Fibroblast of villous mesenchyme (primary cell): ENCODE data around the gene PRC1. TPM values are rescaled to one million over a fixed set of nuclear protein-coding genes. Genes with fewer than 3 reads are reported as not detected.

ENCODE experiments used
- DNase-seq: peaks from one replicate; pipeline ENCODE4 v3.0.0-alpha.2; 2010; ENCODE audit warnings: low read depth
- H3K4me3 ChIP-seq: 2 replicates; pipeline ENCODE4 v1.5.1; 2011; ENCODE audit warnings: low read depth, mild to moderate bottlenecking, low read length
- CTCF ChIP-seq: IDR thresholded peaks from 2 replicates; pipeline ENCODE4 v1.5.1; 2012; ENCODE audit warnings: low read depth, mild to moderate bottlenecking, low read length; ENCODE audit not compliant: insufficient read depth
- total RNA-seq: library from RNA; depleted of rRNA; stranded (reverse); fragments of >200 nt; gene quantifications from 2 replicates; pipeline ENCODE4 v1.2.3, GENCODE V29; 2012

Gene PRC1
- total RNA-seq, 1 donor = 113 TPM

DNA sequence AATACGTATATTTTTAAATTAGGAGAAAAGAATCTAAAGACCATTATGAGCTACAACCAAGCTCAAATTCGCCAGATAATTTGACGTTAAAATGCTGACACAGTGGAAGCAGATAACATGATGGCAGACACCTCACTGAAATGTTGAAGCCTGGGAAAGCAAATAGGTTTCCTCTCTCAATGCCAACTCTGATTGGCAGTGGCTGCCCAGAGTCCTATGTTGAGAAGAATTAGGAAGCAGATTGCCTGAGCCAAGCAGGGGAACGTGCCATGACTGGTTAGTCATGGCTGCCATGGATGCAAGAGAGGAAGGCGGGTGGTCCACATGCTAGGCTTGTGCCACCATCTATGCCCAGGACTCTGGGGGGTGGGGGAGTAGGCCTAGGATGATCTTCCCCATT is 56.1 kb downstream of the PRC1 start:
- no peak overlapping the region for H3K4me3 ChIP-seq
- TF ChIP-seq CTCF = no peak
- DNase-seq = no peak

DNA sequence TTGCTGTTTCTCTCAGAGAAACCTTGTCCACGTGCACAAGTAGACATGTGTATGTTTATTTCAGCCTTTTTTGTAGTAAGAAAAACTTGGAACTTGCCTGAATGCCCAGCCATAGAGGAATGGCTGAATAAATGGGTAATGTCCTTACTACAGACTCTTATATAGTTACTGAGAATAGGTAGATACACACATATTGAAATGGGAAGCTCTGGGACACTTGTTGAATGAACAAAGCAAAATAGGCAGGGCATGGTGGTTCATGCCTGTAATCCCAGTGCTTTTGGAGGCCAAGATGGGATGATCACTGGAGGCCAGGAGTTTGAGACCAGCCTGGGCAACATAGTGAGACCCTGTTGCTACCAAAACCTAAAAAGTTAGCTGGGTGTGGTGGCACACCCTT is 57.5 kb downstream of the PRC1 start:
- H3K4me3 ChIP-seq = no peak overlapping the region
- no peak for TF ChIP-seq CTCF
- DNase-seq = no peak

DNA sequence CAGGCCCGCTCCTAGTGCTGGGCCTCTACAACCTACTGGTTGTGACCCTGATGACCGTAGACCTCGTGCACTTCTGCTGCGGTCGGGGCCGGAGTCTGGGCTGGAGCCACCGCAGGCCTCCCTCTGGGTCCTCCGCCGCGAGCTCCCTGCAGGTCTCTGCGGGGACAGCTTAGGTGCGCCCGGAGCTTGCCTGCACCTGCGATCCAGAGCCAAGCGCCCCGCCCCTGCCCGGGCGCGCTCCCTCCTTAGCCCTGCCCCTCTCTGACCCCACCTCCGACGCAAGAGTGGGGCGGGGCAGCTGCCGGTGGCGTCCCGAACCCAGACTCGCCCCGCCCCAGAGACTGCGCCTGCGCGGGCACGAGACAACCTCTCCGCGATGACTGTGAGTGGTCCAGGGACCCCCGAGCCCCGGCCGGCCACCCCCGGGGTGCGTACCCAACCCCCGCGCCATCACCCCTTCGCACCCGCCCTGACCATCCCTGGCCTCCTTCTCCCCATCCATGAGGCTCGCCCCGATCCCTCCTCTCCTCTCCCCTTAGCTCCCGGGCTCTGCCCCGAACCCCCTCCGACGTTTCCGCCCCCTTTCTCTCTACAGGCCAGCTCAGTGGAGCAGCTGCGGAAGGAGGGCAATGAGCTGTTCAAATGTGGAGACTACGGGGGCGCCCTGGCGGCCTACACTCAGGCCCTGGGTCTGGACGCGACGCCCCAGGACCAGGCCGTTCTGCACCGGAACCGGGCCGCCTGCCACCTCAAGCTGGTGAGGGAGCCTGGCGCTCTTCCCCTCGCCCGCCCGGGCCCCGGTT is 59.2 kb downstream of the PRC1 start, which contains the start of gene UNC45A:
Gene UNC45A (plus strand): TSS at position 337 of the 803 bp plus-strand sequence. CDS start 40 bp downstream, at position 377.
- DNase-seq = peak; percentile 84
- peak within 1 kb of the TSS; percentile 87 for H3K4me3 ChIP-seq
- no peak for TF ChIP-seq CTCF

DNA sequence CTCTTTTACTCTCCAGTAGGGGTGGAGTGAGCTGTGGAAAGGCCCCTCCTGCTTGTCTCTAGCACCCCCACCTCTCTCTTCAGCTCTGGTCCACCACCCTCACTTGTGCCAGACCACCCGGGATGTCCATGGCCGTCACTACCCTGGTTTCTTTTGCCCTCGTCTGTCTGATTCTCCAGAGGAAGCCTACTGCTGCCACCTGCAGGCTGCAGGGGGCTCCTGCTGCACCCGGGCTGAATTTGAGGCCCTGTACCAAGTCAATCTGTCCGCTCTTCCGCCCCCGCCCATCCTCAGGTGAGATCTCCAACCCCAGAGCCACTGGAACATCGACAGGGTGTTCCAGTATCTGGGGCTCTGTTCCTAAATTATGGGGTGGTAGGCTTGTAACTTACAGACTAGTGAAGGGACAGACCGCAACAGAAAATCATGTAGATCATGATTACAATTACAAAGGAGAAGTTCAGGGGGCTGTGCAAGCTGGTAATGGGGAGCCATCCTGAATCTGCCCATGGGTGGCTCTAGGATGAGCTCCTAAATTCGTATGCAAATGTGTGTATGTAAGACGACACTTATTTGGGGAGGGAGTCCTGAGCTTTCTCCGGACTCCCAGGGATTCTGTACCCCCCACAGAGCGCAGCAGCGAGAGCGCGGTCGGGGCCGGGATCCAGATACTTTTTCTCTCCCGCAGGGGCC is 59.9 kb downstream of the PRC1 start:
- DNase-seq = peak; percentile 81
- peak overlapping the region; percentile 87 for H3K4me3 ChIP-seq
- TF ChIP-seq CTCF = peak; percentile 93

- H3K4me3 ChIP-seq = no peak overlapping the region
- DNase-seq = no peak
- no peak for TF ChIP-seq CTCF
Observed at GRCh38 chr15:90933301-90933700, 61.0 kb downstream of the PRC1 start.

- DNase-seq = no peak
- peak overlapping the region; percentile 85 for H3K4me3 ChIP-seq
- no peak for TF ChIP-seq CTCF
Observed at GRCh38 chr15:90932660-90932991, 61.7 kb downstream of the PRC1 start.
